VCaP (cell line): ENCODE measurements around the gene AMER3.

Source experiments
- H3K27ac ChIP-seq: fragments of 450-650 bp; 2 replicates; pipeline ENCODE4 v1.5.1; 2017
- CTCF ChIP-seq: fragments of 450-650 bp; conservative IDR thresholded peaks from 2 replicates; pipeline ENCODE4 v1.5.1; 2017; ENCODE audit warnings: mild to moderate bottlenecking, moderate library complexity

AMER3 gene

DNA sequence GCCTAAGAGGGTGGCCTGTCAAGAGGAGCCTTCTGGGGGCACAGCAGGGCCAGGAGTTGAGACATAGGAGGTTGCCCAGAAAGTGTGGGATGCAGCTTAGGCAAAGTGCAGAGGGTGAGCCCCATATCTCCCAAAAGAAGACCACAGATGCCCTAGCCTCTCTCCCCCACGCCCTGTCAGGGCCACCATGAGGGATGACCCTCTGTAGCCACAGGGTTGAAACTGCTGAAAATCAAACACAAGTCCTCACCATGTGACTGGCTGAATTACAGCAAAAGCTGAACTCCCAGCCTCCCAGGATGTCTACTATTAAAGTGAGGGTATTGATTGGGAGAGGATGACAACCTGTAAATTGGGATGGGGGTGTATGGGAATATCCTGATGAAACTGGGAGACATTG, 44.0 kb downstream of the AMER3 start:
- TF ChIP-seq CTCF, result no peak
- no peak overlapping the region for H3K27ac ChIP-seq

DNA sequence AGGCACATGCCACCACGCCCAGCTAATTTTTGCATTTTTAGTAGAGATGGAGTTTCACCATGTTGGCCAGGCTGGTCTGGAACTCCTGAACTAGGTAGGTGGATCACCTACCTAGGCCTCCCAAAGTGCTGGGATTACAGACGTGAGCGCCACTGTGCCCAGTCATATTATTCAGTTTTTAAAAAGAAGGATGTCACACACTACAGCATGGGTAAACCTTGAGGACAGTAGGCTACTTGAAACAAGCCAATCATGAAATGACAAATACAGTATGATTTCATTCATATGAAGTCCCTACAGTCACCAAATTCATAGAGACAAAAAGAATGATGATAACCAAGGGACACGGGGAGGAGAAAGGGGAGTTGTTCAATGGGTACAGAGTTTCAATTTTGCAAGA, 50.3 kb downstream of the AMER3 start:
- H3K27ac ChIP-seq, result no peak overlapping the region
- TF ChIP-seq CTCF, result no peak

GRCh38 chr2:130806370-130806769, 51.0 kb downstream of the AMER3 start:
- no peak for TF ChIP-seq CTCF
- no peak overlapping the region for H3K27ac ChIP-seq

GRCh38 chr2:130807659-130808385, 52.5 kb downstream of the AMER3 start:
- peak overlapping the region; percentile 52 for H3K27ac ChIP-seq
- TF ChIP-seq CTCF, result no peak

DNA sequence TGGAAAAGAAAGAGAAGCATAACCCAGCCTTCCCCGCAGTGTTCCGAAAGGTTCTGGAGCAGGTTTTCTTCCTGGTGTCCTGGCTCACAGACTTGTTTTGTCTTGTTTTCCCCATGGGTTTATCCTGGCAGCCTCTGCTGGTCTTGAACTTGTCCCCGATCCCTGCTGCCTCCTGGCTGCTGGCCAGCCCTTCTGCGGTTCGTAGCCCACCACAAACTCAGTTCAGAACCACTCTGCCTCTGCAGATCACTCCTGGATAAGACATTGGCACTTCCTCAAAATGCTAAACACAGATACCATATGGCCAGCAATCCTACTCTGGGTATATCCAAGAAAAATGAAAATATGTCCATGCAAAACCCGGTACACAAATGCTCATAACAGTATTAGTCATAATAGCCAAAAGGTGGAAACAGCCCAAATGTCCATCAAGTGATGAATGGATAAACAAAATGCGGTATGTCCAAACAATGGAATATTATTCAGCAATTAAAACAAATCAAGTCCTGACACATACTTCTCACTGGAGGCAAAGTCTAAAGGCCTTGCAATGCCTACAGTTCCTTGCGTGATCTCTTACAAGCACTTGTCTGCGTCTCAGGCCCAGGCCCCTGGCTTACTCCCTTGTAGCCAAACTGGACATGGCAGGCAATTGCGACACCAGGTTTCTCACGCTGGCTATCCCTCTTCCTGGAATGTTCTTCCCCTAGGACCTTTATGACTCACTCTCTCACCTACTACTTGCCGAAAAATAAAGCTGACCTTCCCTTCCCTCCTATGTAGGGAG, 53.3 kb downstream of the AMER3 start:
- no peak for TF ChIP-seq CTCF
- H3K27ac ChIP-seq, result peak overlapping the region; percentile 52; the same call in 1 of the 2 replicates

- no peak overlapping the region for H3K27ac ChIP-seq
- no peak for TF ChIP-seq CTCF
Observed at GRCh38 chr2:130810490-130810889, 55.1 kb downstream of the AMER3 start.

DNA sequence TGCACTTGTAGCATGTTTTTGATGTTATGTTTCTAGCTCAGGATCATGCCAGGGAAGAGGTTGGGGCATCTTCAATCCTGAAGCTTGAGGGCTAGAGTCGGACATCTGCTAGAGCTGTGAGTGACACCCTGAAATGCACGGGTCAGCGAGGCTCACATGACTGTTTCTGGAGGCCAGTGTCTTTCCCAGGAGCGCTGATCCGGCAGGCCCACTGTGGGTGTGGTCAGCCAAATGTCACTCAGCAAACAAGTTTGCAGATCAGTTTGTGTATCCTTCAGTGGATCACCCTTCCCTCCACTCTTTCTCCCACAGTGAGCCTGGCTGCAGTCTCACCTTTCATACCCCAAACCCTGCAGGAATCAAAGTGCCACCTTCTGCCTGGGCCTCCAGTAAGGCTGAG, 58.4 kb downstream of the AMER3 start:
- no peak overlapping the region for H3K27ac ChIP-seq
- no peak for TF ChIP-seq CTCF
